HEK293T (cell line): ENCODE measurements around the gene PACRG.

Source experiments
- CTCF ChIA-PET: fragments of 350-600 bp; formaldehyde crosslinking; extraction: SDS; loops from one replicate; lab custom pipeline; 2021; ENCODE audit warnings: antibody characterized with exemption, inconsistent platforms; lab: Yijun Ruan, JAX
- POLR2A ChIA-PET: fragments of 350-600 bp; formaldehyde crosslinking; extraction: SDS; loops from one replicate; lab custom pipeline; 2020; ENCODE audit warnings: antibody characterized with exemption, inconsistent platforms; lab: Yijun Ruan, JAX
- DNase-seq: peaks from one replicate; pipeline ENCODE4 v3.0.0; 2012; ENCODE audit warnings: mixed read lengths; ENCODE audit errors: extremely low spot score
- ARNT ChIP-seq: fragments of 450-650 bp; IDR thresholded peaks from 2 replicates; pipeline ENCODE4 v1.6.1; 2017; ENCODE audit warnings: mild to moderate bottlenecking
- BHLHE40 ChIP-seq: fragments of 450-650 bp; IDR thresholded peaks from 2 replicates; pipeline ENCODE4 v1.6.1; 2016; ENCODE audit warnings: mild to moderate bottlenecking, moderate library complexity, borderline replicate concordance
- CTBP1 ChIP-seq: fragments of 450-650 bp; IDR thresholded peaks from 2 replicates; pipeline ENCODE4 v1.6.1; 2016; ENCODE audit warnings: borderline replicate concordance
- ELF4 ChIP-seq: fragments of 450-650 bp; IDR thresholded peaks from 2 replicates; pipeline ENCODE4 v1.6.1; 2017; ENCODE audit warnings: antibody characterized with exemption
- FOXA1 ChIP-seq: fragments of 450-650 bp; IDR thresholded peaks from 2 replicates; pipeline ENCODE4 v1.6.1; 2016; ENCODE audit warnings: mild to moderate bottlenecking
- FOXK2 ChIP-seq: fragments of 450-650 bp; IDR thresholded peaks from 2 replicates; pipeline ENCODE4 v1.6.1; 2016; ENCODE audit warnings: mild to moderate bottlenecking
- FOXM1 ChIP-seq: fragments of 450-650 bp; IDR thresholded peaks from 2 replicates; pipeline ENCODE4 v1.6.1; 2017; ENCODE audit warnings: mild to moderate bottlenecking, borderline replicate concordance
- HDGF ChIP-seq: fragments of 450-650 bp; IDR thresholded peaks from 2 replicates; pipeline ENCODE4 v1.6.1; 2017; ENCODE audit warnings: antibody characterized with exemption, borderline replicate concordance
- L3MBTL2 ChIP-seq: fragments of 450-650 bp; conservative IDR thresholded peaks from 2 replicates; pipeline ENCODE4 v1.6.1; 2016; ENCODE audit warnings: mild to moderate bottlenecking
- LEF1 ChIP-seq: fragments of 450-650 bp; IDR thresholded peaks from 2 replicates; pipeline ENCODE4 v1.6.1; 2017; ENCODE audit warnings: mild to moderate bottlenecking, borderline replicate concordance
- NFRKB ChIP-seq: fragments of 450-650 bp; IDR thresholded peaks from 2 replicates; pipeline ENCODE4 v1.6.1; 2016; ENCODE audit warnings: mild to moderate bottlenecking, moderate library complexity
- SP1 ChIP-seq: fragments of 450-650 bp; IDR thresholded peaks from 2 replicates; pipeline ENCODE4 v1.6.1; 2017
- SUZ12 ChIP-seq: fragments of 450-650 bp; IDR thresholded peaks from 2 replicates; pipeline ENCODE4 v1.6.1; 2016; ENCODE audit warnings: mild to moderate bottlenecking
- TARDBP ChIP-seq: fragments of 450-650 bp; IDR thresholded peaks from 2 replicates; pipeline ENCODE4 v1.6.1; 2016
- ZNF384 ChIP-seq: fragments of 450-650 bp; IDR thresholded peaks from 2 replicates; pipeline ENCODE4 v1.6.1; 2016
- TF ChIP-seq, protein P1 (sequence below): fragments of 450-650 bp; IDR thresholded peaks from 2 replicates; pipeline ENCODE4 v1.6.1; 2016

Gene PACRG

GRCh38 chr6:163306000-163306399 is 578.2 kb downstream of the PACRG start:
- ChIA-PET CTCF (no interaction called here), POLR2A (no interaction called here)
- DNase-seq: no peak
- no peak for TF ChIP-seq ARNT
- TF ChIP-seq FOXA1: no peak

DNA sequence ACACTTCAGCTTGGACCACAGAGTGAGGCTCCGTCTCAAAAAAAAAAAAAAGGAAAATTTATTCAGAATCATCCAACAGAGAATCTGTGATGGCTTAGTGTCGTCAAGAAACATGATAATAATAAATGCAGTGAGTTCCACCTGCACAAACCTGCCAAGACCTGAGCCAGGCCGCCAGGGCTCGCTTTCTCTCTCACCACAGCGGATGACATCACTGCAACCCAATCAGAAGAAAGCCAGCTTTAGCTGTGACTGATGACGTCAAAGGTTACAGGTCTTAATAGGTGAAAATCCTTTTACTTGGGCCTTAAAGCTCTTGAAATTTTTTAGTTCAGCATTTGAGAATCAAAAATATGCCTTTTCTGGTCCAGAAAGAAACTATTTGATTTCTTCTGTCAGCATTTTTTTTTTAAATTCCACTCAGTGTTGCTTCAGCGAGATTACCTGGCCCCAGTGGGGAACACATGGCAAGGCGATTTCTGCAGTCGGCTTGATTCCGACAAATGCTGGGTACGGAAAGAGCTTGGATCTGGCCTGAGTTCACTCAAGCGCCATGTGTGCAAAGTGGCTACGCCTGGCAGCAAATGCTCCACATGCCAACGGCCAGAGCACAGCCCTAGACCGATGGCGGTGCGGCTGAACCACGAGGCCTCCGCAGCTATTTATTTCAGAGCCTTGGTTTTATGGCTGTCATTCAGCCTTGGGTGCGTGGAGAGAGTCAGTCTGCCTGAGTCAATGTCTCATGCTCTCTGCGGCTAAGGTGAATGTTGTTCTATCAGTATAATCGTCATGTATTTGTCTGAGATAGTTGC is 581.1 kb downstream of the PACRG start:
- ChIA-PET CTCF (interaction anchor here (0.7 kb wide), 1 partner anchor 499 kb away, joined by 4 read pairs; no protein-coding TSS in a partner anchor), POLR2A (interaction anchor here (0.9 kb wide), 1 partner anchor 12 kb away, joined by 3 read pairs; no protein-coding TSS in a partner anchor)
- DNase-seq: no peak
- TF ChIP-seq BHLHE40 (no peak), FOXM1 (no peak), FOXK2 (no peak), LEF1 (no peak), L3MBTL2 (no peak), TARDBP (no peak), SP1 (no peak), FOXA1 (no peak), HDGF (no peak), ZNF384 (no peak), NFRKB (no peak)
- TF ChIP-seq, protein P1, sequence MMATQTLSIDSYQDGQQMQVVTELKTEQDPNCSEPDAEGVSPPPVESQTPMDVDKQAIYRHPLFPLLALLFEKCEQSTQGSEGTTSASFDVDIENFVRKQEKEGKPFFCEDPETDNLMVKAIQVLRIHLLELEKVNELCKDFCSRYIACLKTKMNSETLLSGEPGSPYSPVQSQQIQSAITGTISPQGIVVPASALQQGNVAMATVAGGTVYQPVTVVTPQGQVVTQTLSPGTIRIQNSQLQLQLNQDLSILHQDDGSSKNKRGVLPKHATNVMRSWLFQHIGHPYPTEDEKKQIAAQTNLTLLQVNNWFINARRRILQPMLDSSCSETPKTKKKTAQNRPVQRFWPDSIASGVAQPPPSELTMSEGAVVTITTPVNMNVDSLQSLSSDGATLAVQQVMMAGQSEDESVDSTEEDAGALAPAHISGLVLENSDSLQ: no peak

DNA sequence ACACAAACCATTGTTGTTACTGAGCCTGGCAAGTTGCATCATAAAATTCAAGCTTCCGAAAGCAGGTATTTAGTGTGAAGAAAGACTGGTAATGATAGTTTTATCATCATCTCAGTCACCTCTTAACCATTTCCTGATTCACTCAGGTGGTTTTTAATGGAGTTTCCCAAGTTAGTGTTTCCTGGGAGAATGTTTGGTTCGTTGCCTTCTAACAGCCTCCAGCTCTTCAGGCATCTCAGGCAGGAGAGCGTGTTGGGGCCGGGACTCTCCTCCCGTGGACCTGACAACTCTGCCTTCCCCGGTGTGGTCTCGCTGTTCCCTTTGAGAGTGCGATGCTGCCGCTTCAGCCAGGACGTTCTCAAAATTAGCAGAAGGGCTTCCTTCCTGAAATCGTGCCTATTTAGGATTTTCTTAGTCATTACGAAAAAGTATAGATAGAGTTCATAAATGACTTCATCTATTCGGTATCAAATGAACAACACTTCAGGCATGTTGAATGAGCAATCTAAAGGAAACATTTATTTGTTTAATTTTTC is 581.8 kb downstream of the PACRG start:
- ChIA-PET CTCF (no interaction called here), POLR2A (no interaction called here)
- TF ChIP-seq ZNF384: no peak
- TF ChIP-seq, protein P1: no peak
- TF ChIP-seq FOXK2: no peak
- no peak for TF ChIP-seq TARDBP
- TF ChIP-seq BHLHE40: no peak
- TF ChIP-seq ELF4: no peak
- no peak for TF ChIP-seq HDGF
- no peak for TF ChIP-seq FOXM1
- TF ChIP-seq SUZ12: no peak
- DNase-seq: no peak

DNA sequence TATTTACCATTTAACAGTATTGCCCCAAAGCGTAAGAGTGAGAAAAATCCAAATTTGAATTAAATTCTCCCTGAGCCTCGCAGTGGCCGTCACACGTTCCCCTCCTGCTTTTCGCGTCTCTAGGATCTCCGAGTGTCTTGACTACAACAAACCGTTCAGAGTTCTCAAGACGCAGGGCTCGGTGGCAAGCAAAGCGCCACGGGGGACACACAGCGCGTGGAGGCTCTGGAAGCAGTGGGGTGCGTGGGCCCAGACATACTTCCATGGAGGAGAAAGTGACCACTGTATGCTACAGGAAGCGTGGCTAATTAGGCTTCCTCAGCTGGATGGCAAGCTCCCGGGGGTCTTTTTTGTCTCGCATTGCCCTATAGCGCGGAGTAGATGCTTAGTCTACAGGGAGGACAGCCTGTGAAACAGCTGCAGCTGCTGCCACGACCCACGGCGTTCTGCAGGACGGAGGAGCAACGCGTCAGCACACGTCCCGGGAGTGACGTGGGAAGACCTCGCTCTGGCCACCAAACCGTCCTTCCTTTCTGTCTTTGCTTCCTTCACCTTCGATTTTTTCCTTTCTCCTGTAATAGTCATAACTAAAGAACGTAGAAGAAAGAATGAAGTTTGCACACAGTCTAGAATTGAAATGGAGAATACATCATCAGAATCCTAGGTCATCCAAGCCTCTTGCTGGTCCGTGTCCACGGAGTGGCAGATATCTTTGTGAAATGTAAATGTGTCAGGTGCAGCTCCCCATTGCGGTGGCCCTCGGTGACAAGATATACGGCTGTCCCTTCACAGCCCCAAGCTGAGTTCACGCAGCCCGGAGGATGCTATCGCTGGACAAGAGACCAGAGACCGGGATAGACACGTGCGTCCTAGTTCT is 582.6 kb downstream of the PACRG start:
- DNase-seq: no peak
- TF ChIP-seq FOXK2 (no peak), L3MBTL2 (no peak), ZNF384 (no peak), HDGF (no peak), NFRKB (no peak), FOXM1 (no peak), TARDBP (no peak), LEF1 (no peak), CTBP1 (no peak), BHLHE40 (no peak), FOXA1 (no peak)
- TF ChIP-seq, protein P1: no peak
- CTCF ChIA-PET: no interaction called here
- POLR2A ChIA-PET: no interaction called here

DNA sequence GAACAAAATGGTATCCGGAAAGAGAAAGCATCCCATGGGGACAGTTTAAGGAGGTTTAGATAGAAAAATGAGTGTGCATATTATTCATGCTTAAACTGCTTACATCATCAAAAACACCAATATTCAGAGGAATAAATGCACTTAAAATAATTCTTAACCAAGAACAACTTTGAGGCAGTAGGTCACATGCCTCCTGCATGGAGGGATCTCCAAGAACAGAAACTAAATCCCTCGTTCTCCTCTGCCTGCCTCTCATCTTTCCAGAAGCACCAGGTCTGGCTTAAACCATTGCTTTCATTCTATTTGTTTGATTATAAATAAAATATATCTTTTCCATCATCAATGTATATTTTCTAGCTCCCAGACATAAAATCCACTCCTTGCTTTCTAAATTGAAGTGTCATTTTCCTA is 583.2 kb downstream of the PACRG start:
- ChIA-PET CTCF (no interaction called here), POLR2A (interaction anchor here (1.1 kb wide), 1 partner anchor 9 kb away, joined by 3 read pairs; no protein-coding TSS in a partner anchor)
- no peak for DNase-seq
- TF ChIP-seq SP1 (no peak), ELF4 (no peak), TARDBP (no peak), CTBP1 (no peak), LEF1 (no peak), HDGF (no peak), BHLHE40 (no peak), NFRKB (no peak), L3MBTL2 (no peak), ARNT (no peak), FOXM1 (no peak), FOXA1 (no peak), ZNF384 (no peak), SUZ12 (no peak), FOXK2 (no peak)
- TF ChIP-seq, protein P1: no peak
